GM15510 (cell line): ENCODE results near the gene GLIS2.

Experiments
- POLR2A ChIP-seq: IDR thresholded peaks from 3 replicates; pipeline ENCODE4 v1.6.1; 2011; ENCODE audit warnings: borderline replicate concordance; ENCODE audit not compliant: insufficient read length; ENCODE audit errors: extremely low read depth

GLIS2 gene

DNA sequence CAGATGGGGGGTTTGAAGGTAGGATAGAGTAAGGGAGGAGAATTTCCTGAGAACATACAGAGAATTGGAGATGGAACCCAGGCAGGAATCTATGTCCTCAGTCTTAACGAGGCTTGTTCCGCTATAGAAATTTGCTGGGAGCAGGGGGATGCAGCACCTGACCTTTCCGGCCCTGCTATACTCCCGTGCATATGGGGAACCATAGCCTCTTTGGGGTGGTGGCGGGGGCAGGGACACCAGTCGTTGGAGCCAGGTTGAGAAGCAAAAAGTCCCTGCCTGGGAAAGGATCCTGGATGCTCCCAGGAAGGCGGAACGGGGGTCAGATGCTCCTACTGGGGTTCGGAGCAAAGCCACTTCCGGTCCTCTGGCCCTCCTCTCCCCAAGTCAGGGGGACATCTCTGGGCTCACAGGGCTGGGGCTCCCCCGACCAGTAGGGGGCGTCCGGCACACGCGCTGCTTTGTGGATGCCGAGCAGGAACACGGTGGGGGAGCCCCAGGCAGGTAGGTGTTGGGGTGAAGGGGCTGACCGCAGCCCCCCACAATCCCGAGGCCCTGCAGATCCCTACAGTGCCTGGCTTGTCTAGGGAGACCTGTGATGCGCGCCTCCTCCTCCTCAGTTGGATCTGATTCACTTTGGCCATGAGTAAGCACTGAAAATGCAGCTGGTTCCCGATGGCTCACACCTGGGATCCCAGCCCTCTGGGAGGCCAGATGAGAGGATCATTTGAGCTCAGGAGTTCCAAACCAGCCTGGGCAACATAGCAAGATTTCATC is 27.5 kb upstream of the GLIS2 start:
- TF ChIP-seq POLR2A, result no peak

DNA sequence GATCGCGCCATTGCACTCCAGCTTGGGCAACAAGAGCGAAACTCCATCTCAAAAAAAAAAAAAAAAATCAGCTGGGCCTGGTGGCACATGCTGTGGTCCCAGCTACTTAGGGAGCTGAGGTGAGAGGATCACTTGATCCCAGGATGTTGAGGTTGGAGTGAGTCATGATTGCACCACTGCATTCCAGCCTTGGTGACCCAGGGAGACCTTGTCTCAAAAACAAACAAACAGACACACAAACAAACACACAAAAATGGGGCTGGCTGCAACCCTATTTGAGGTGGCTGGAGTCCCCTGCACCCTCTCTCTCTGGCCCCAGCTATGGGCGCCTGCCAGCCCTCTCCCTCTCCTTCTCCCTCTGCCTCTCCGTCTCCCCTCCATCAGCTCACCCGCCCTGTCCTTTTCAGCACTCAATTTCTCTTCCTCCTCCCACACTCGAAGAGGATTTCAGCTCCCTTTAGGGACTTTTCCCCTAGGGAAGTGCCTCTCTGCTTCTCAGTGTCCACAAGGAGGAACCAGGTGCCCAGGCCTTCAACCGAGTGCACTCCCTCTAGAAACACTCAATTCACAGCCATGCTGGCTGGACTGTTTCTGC is 25.5 kb upstream of the GLIS2 start:
- TF ChIP-seq POLR2A, result no peak

DNA sequence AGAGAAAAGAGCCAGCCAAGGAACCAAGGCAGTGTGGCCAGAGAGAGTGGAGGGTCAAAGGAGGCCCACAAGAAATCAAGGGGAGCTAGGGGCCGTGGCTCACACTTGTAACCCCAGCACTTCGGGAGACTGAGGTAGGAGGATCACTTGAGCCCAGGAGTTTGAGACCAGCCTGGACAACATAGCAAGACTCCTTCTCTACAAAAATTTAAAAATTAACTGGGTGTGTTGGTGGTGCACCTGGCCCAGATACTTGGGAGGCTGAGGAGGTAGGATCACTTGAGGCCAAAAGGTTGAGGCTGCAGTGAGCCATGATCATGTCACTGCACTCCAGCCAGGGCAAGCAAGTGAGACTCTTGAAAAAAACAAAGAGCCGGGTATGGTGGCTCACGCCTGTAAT is 24.2 kb upstream of the GLIS2 start:
- no peak for TF ChIP-seq POLR2A

DNA sequence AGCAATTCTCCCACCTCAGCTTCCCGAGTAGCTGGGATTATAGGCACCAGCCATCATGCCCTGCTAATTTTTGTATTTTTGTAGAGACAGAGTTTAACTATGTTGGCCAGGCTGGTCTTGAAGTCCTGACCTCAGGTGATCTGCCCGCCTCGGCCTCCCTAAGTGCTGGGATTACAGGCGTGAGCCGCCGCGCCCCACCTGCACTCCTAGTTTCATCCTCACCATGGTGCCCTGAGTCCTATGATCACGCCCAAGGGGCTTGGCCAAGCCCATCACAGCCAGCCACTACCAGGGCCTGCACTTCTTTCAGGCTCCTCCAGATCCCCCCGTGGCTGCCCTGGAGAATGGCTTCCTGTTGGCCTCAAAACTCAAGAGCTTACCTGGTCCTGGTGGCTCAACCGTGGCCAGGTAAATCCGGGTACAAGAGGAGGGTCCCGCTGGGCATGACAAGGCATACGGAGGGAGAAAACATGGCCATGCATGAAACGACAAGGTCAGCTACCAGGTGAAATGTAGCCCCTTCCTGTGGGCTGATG is 22.6 kb upstream of the GLIS2 start:
- no peak for TF ChIP-seq POLR2A

DNA sequence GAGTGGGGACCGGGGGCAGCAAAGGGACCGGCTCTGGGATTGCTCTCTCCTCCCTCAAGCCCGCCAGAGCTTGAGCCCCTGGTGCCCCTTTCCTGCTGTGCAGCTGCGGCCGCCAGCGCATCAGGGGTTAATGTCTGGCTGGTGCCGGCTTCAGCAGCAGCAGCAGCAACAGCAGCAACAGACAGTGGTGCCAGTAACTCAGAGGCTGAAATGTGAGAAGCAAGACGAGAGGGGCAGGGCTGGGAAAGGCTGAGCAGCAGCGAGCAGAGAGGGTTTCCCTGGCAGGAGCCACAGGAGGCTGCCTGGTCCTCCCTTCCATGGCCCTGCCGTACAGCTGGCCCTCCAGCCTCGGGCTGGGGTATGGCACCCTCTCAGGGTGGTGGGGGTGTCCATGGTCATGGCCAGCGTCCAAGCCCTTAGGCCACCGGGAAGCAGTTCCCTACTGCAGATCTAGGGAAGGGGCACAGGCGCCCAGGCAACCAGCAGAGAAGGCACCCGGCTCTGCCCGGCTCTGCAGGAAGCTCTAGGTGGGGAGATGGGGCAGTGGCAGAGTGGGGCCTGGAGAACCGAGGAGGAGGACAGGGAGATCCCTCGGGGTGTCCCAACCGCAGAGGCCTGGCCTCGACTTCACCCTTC is 21.9 kb upstream of the GLIS2 start:
- TF ChIP-seq POLR2A, result no peak

DNA sequence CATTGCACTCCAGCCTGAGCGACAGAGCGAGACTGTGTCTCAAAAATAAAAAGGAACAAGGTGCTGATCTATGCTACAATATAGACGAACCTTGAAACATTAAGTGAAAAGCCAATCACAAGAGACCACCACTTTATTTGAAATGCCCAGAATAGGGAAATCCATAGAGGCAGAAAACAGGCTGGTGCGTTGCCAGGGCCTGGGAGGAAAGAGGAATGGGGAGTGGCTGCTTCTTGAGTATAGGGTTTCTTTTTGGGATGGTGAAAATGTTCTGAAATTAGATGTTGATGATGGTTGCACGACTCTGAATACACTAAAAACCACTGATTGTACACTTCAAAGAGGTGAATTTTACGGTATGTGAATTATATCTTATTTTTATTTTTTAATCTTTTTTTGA is 20.3 kb upstream of the GLIS2 start:
- TF ChIP-seq POLR2A, result no peak

DNA sequence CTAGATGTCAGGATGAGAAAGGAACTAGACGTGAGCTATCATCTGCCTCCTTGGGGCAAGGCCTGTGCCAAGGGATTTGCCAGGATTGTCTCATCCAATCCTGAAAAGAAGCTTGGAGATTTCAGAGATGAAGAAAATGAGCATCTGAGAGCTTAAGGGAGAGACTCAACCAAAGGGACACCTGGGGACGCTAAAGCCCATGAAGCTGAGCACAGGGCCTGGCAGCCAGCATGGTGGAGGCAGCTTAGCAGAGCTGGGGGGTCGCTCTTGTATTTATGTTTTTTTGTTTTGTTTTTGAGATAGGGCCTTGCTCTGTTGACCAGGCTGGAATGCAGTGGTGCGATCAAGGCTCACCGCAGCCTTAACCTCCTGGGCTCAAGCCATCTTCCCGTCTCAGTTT is 18.4 kb upstream of the GLIS2 start:
- no peak for TF ChIP-seq POLR2A

DNA sequence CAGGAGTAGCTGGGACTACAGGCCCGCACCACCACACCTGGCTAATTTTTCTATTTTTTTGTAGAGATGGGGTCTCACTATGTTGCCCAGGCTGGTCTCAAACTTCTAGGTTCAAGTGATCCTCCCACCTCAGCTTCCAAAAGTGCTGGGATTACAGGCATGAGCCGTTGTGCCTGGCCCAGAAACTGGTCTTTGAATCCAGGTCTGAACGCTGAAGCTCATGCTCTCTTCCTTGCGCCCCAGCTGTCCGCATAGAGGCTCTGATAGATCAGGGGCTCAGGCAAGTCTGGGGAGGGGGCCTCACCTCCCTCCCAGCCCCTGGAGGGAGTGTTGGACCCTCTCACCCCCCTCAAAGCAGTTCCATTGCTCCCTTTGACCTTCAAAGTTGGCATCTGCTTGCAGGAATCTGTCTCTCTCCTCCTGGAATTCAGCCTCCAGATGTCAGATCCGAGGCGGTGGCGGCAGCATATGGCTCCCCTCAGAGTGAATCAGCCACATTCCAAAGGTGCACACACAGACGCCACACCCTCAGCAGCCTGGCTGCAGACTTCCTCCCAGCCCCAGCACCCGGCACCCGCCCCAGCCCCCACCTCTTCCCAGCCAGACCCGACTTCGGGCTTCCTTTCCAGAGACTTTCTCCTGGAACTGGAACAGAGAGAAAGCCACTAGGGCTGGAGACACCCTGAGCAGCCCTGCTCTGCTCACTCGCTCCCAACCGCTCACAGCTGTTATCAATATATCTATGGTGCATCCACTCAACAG is 16.9 kb upstream of the GLIS2 start:
- no peak for TF ChIP-seq POLR2A

DNA sequence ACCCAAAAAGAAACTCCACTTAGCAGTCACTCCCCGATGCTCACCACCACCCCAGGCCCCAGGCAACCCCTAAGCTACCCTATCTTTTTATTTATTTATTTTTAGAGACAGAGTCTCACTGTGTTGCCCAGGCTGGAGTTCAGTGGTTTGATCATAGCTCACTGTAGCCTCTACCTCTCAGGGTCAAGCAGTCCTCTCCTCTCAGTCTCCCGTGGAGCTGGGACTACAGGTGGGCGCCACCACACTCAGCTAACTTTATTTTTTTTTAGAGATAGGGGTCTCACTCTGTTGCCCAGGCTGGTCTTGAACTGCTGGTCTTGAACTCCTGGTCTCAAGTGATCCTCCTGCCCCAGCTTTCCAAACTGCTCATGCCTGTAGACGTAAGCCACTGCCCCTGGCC is 14.7 kb upstream of the GLIS2 start:
- TF ChIP-seq POLR2A, result no peak

DNA sequence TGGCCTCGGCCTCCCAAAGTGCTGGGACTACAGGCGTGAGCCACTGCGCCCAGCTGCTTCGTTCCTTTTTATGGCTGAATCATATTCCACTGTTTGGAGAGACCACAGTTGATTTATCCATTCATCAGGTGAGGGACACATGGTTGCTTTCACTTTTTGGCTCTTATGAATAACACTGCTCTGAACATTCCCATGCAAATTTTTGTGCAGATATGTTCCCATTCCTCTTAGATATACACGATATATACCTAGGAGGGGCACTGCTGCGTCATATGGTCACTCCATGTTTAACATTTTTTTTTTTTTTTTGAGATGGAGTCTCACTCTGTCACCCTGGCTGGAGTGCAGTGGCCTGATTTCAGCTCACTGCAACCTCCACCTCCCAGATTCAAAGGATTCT is 13.9 kb upstream of the GLIS2 start:
- no peak for TF ChIP-seq POLR2A

DNA sequence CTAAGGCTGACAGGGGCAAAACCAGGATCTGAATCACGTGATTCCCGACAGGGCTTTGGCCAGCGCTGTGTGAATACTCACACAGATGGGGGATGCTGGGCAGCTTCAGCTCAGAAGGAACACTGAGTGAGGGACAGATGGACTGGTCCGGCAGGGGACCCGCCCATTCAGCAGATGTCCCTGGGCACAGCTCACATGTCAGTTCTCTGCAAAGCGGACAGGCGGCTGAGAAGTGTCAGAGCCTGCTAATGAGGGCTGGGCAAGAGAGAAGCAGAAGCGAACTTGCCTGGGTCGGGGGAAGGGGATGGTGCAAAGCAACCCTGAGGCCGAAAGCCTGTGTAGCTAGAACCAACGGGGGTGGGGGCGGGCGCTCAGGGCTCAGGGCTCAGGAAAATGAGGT is 11.9 kb upstream of the GLIS2 start:
- no peak for TF ChIP-seq POLR2A

DNA sequence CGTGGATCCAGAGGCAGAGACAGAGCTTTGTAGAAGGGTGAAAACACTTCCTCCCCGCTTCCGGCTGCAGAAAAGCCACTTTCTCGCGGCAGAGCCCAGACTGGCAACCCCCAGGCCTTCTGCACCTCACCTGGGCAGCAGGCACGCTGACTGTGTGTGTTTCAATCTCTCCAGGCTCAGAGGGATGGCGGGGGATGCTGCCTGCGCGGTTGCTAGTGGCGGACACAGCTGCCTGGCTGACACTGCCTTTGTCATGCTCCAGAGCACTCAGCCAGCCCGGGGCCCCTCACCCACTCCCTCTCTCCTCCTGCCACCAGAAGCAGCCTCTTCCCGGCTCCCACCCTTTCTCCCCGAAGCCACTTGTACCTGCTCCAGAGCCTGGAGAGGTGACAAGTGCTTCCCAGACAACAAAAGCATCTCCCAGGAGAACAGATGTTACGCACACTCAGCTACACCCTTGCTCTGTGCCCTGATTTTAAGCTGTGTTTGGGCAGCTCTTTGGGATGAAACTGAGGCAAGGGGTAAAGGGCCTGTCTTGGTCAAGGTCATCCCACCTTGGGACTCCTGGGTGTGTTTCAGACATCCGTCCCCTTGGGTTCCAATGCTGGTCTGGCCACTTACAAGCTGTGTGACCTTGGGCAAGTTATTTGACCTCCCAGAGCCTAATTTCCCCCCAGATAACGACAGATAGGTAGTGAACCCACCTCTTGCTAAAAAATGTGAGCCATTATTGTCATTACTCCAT is 9.2 kb upstream of the GLIS2 start:
- no peak for TF ChIP-seq POLR2A

DNA sequence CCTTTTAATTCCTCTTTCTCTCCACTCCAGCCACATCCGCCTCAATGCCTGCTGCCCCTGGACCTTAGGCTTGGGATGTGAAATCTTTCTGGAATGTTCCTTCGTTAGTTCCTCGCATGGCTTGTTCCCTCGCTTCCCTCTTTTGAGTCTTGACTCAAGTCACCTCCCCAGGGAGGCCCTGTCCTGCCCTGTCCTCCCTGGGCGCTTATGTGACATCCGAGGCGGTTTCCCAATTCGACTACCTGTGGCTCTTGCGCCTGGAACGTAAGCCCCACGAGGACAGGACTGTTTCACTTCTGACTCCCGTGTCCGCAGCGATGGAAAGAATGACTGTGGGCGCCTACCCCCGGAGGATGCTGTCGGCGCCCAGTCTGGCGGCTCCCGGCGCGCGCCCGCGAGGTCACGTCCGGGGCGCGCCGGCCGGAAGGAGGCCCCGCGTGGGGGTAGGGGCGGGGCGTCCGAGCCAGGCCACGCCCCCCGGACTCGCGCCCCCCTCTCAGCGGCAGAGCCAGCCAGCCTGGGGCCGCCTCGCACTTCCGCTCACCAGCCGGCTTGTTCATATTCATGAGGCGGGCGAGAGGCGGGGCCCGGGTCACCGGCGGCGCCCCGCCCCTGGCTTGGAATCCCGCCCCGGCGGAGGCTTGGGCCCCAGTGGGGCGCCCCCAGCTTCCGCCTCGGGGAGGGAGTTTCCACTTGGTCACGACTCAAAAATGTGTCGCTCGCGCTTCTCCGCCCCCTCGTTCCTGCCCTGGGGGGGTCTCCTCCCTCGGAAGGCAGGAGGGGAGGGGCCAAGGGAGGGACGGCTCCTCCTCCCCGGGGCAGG is 8.4 kb upstream of the GLIS2 start:
- peak; percentile 84 for TF ChIP-seq POLR2A

DNA sequence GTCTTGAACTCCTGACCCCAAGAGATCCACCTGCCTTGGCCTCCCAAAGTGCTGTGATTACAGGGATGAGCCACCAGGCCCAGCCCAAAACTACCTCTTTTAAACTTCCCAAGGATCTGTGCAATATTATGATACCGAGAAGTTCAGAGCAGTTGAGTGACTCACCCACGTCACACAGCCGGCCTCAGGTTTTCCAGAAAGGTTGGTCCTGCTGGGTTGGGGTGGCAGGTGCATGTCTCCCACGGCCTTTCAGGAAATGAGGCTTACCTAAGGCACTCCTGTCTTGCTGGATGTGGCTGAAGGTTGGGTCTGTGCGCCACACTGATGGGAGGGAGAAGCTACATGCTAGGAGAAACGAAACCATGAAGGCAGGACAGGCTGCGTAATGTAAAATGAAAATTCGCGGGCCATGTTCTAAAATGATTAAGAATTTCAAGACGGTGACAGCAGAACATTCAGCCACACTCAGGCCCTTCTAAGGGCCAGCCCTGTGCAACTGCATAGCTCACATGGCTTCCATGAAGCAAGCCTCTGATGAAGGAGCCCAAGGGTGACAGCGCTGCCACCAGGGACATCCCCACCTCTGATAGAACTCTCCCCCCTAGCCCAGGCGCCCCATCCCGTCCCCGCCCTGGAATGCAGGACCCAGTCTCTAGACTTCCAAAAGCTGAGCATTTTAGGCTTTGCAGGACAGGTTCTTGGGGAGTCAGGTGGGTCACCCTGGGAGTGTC is 6.6 kb upstream of the GLIS2 start:
- TF ChIP-seq POLR2A, result no peak

DNA sequence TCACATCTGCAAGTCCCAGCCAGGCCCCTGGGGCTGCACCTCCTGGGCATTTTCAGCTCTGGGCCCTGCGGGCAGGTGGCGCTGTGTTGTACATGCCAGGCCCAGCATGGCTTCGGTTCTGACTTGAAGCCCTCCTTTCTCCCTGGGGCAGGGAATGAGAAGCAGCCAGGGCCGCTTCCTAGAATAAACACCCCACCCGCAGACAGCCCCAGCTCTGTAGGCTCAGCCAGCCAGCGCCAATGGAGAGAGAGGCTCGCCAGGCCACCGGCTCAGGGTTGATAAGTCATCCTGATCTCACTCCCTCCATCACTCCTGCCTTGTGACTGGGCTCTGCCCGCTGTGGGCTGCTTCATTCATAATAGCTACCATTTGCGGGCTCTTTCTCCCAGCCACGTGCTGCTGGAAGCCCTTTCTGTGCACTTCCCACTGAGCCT is 6.0 kb upstream of the GLIS2 start:
- no peak for TF ChIP-seq POLR2A
